ENCODE measurements around the gene TSSK1B. TPM values are rescaled to one million over a fixed set of nuclear protein-coding genes. Genes with fewer than 3 reads are reported as not detected.

Gene TSSK1B
- total RNA-seq, 1 experiment from 2014 or later, result not detected

DNA sequence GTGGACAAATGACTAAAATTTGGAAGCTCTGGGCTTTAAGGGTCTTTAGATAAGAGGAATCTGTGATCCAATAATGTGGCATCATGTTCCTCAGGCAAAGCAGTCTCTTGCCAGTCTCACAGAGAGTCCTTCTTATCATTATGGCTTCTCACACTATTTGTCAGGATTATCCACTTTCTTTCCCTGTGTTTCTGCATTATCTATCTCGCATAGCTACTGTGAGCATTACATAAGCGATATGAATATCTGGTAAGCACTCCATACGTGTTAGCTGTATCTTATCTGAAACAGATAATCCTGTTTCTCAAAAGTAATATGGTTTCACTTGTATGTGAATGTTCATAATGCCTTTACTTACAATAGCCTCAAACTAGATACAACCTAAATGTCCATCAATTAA, 43.9 kb upstream of the TSSK1B start:
- no peak overlapping the region for H3K9ac ChIP-seq (ENCODE audit: low read length)
- no peaks in the 10 kb centered on the region for H3K27me3 ChIP-seq (ENCODE audit: insufficient read depth, low read length)
- H3K79me2 ChIP-seq (ENCODE audit: insufficient read depth, low read length), result no peaks in the 10 kb centered on the region
- ChIA-PET CTCF (no interaction called here), POLR2A (no interaction called here), RAD21 (ENCODE audit: low non-redundant PET in 1 of 2, low total read pairs in 2 of 2, uncharacterized antibody in 2 of 2, unreplicated experiment in 2 of 2) (no interaction called here)
- intact Hi-C loops (cut with micrococcal nuclease), result no loop called here
- H3K4me3 ChIP-seq (replicated peaks in 1 of 2; ENCODE audit: low read depth in 1 of 2, low read length in 2 of 2), result no peak overlapping the region
- DNase-seq (ENCODE audit: low read depth, low spot score) (no peak), ATAC-seq (no peak)
- no peak overlapping the region for H3K27ac ChIP-seq (ENCODE audit: low read depth, low read length)
- H3K9me3 ChIP-seq (ENCODE audit: control insufficient read depth in 1 of 2, insufficient read depth in 1 of 2, low read depth in 1 of 2, low read length in 2 of 2), result no peaks in the 10 kb centered on the region
- no peaks in the 10 kb centered on the region for H3K36me3 ChIP-seq (ENCODE audit: control insufficient read depth in 1 of 2, insufficient read depth in 2 of 2, low read length in 2 of 2)
- no peak for TF ChIP-seq SP1 (IDR thresholded peaks at IDR 0.05; ENCODE audit: low read depth)
- no peak for TF ChIP-seq ZNF274 (IDR thresholded peaks at IDR 0.05; ENCODE audit: low read depth, low read length)
- no peak for TF ChIP-seq POLR2AphosphoS5 (IDR thresholded peaks at IDR 0.05; ENCODE audit: low read depth, low read length)
- TF ChIP-seq, protein P1, sequence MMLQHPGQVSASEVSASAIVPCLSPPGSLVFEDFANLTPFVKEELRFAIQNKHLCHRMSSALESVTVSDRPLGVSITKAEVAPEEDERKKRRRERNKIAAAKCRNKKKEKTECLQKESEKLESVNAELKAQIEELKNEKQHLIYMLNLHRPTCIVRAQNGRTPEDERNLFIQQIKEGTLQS (IDR thresholded peaks at IDR 0.05), result no peak
- no peak for TF ChIP-seq FOSL1 (IDR thresholded peaks at IDR 0.05; ENCODE audit: low read depth)
- no peak for TF ChIP-seq ZFX (IDR thresholded peaks at IDR 0.05)
- TF ChIP-seq, protein P2, sequence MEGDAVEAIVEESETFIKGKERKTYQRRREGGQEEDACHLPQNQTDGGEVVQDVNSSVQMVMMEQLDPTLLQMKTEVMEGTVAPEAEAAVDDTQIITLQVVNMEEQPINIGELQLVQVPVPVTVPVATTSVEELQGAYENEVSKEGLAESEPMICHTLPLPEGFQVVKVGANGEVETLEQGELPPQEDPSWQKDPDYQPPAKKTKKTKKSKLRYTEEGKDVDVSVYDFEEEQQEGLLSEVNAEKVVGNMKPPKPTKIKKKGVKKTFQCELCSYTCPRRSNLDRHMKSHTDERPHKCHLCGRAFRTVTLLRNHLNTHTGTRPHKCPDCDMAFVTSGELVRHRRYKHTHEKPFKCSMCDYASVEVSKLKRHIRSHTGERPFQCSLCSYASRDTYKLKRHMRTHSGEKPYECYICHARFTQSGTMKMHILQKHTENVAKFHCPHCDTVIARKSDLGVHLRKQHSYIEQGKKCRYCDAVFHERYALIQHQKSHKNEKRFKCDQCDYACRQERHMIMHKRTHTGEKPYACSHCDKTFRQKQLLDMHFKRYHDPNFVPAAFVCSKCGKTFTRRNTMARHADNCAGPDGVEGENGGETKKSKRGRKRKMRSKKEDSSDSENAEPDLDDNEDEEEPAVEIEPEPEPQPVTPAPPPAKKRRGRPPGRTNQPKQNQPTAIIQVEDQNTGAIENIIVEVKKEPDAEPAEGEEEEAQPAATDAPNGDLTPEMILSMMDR (IDR thresholded peaks at IDR 0.05 in 2 of 3, conservative IDR thresholded peaks at IDR 0.05 in 1 of 3; ENCODE audit: borderline replicate concordance in 1 of 3, insufficient read depth in 1 of 3, low read depth in 2 of 3, low read length in 2 of 3), result no peak
- TF ChIP-seq TCF7L2 (IDR thresholded peaks at IDR 0.05; ENCODE audit: borderline replicate concordance, extremely low read depth, insufficient read depth, insufficient read length), result no peak
- TF ChIP-seq POLR2A (IDR thresholded peaks at IDR 0.05; ENCODE audit: borderline replicate concordance, extremely low read depth, insufficient read depth, insufficient read length), result no peak
- no peak for TF ChIP-seq JUND (IDR thresholded peaks at IDR 0.05)
- TF ChIP-seq CEBPB (IDR thresholded peaks at IDR 0.05; ENCODE audit: low read depth), result no peak
- TF ChIP-seq EZH2 (IDR thresholded peaks at IDR 0.05), result no peak
- TF ChIP-seq SIN3A (IDR thresholded peaks at IDR 0.05; ENCODE audit: low read depth), result no peak
- TF ChIP-seq CBX3 (IDR thresholded peaks at IDR 0.05; ENCODE audit: low read depth), result no peak
- no peak for TF ChIP-seq RAD21 (IDR thresholded peaks at IDR 0.05; ENCODE audit: low read depth)
- TF ChIP-seq, protein P3, sequence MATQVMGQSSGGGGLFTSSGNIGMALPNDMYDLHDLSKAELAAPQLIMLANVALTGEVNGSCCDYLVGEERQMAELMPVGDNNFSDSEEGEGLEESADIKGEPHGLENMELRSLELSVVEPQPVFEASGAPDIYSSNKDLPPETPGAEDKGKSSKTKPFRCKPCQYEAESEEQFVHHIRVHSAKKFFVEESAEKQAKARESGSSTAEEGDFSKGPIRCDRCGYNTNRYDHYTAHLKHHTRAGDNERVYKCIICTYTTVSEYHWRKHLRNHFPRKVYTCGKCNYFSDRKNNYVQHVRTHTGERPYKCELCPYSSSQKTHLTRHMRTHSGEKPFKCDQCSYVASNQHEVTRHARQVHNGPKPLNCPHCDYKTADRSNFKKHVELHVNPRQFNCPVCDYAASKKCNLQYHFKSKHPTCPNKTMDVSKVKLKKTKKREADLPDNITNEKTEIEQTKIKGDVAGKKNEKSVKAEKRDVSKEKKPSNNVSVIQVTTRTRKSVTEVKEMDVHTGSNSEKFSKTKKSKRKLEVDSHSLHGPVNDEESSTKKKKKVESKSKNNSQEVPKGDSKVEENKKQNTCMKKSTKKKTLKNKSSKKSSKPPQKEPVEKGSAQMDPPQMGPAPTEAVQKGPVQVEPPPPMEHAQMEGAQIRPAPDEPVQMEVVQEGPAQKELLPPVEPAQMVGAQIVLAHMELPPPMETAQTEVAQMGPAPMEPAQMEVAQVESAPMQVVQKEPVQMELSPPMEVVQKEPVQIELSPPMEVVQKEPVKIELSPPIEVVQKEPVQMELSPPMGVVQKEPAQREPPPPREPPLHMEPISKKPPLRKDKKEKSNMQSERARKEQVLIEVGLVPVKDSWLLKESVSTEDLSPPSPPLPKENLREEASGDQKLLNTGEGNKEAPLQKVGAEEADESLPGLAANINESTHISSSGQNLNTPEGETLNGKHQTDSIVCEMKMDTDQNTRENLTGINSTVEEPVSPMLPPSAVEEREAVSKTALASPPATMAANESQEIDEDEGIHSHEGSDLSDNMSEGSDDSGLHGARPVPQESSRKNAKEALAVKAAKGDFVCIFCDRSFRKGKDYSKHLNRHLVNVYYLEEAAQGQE (IDR thresholded peaks at IDR 0.05; ENCODE audit: low read depth), result no peak
- no peak overlapping the region for H2AFZ ChIP-seq (ENCODE audit: low read depth, low read length, poor library complexity, severe bottlenecking)
- no TSS peak for BruUV-seq (replicated peaks)
- H3K4me1 ChIP-seq (ENCODE audit: control insufficient read depth in 1 of 2, insufficient read depth in 2 of 2, low read length in 2 of 2), result no peaks in the 10 kb centered on the region
- H3K4me2 ChIP-seq (ENCODE audit: low read length), result no peak overlapping the region
- H3K9me2 ChIP-seq (ENCODE audit: insufficient read depth), result no peaks in the 10 kb centered on the region
- no peaks in the 10 kb centered on the region for H4K20me1 ChIP-seq (ENCODE audit: insufficient read depth)

Data from HCT116 (cell line).